ACHN (cell line): ENCODE results near the gene SYNE1.
"Not testable (repeated sequence)": the region's sequence is repeated elsewhere in the genome, so short reads cannot be mapped to it uniquely, and the experiment has no call there.

Experiments used
- DNase-seq: peaks from one replicate; pipeline ENCODE4 v3.0.0-alpha.2; 2015
- in situ Hi-C: cut with HindIII; loops from 2 replicates; pipeline ENCODE4 v1.10.0; 2017; ENCODE audit warnings: low sequenced_read_pairs, low pct_ligation_motif_present, low pct_unique_long_range_greater_than_20kb

SYNE1 gene

DNA sequence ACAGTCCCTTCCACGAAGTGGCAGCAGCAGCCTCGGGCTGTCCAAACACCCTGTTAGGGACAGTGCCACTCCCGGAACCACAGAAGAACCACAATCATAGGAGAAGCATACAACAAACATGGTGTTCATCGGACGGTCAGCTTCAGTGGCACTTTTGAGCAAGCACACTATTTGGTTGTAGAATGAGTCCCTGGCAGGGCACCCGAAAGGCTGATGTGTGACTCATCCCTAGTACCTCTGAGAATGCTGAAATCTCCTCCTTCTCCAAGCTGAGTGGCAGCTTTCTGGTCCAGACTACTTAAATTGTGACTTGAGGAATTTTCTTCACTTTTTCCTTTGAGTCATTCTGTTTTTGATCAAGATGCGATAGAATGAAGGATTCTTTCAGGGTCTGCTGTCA, 547.2 kb downstream of the SYNE1 start:
- in situ Hi-C loops: no loop called here
- no peak for DNase-seq

DNA sequence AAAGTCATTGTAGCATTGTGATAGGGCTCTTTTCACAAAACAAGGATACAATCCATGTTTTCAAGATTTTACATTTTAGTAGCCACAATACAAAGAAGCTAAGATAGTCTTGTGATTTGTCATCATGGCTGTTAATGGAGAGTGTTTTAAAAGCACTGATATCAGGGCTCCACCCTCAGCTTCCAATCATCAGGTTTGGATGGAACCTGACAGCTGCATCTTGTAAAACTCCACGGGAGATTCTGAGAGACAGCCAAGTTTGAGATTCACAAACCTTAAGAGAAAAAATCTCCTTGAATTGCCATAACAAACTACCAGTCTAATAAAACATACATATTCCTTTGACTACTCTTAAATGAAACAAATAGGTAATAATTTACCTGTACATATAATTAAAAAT, 549.5 kb downstream of the SYNE1 start:
- in situ Hi-C loops: no loop called here
- DNase-seq: no peak

- in situ Hi-C loops: no loop called here
These were observed 550.1 kb downstream of the SYNE1 start for GRCh38 chr6:152087096-152087495.

DNA sequence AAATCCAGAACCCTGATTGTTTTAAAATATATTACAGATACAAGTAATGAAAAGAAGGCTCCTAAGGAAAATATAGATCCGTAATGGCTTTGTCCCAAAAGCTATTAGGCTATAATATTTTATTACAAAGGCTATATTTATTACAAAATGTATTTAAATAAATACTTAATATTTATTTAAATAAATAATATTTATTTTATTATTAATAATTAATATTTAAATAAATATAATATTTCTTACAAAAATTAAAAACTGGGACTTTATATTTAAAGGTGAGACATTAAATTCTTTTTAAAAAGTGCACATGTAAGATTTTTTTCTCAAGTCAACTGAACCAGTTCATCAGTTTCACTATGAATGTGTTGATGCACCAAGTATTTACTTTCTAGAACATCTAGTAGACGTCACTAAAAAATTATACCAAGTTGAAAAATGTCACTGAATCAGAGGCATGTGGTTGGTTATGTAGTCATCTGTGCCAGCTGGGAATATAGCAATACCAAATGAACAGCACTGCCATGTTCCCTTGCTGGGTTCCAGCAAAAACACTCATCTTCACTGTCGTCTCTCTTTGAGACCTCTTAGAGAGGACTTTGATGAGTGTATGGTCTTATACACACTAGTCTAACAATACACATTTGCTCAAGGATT, 550.8 kb downstream of the SYNE1 start:
- no peak for DNase-seq
- in situ Hi-C loops: no loop called here

More at GRCh38 chr6:152087096-152087495, 550.1 kb downstream of the SYNE1 start:
- no peak for DNase-seq

- DNase-seq: no peak
- in situ Hi-C loops: no loop called here
These were observed 551.7 kb downstream of the SYNE1 start for GRCh38 chr6:152085451-152085921.

DNA sequence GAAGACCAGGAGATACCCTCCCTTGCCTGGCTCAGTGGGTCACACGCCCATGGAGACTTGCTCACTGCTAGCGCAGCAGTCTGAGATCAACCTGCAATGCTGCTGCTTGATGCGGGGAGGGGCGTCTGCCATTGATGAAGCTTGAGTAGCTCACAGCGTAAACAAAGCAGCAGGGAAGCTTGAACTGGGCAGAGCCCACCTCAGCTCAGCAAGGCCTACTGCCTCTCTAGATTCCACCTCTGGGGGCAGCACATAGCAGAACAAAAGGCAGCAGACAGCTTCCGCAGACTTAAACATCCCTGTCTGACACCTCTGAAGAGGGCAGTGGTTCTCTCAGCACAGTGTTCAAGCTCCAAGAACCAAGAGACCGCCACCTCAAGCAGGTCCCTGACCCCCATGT, 558.4 kb downstream of the SYNE1 start:
- in situ Hi-C loops: no loop called here
- DNase-seq: no peak

- DNase-seq: no peak
- in situ Hi-C loops: no loop called here
These were observed 559.2 kb downstream of the SYNE1 start for GRCh38 chr6:152078001-152078400.

- in situ Hi-C loops, DNase-seq: not testable (repeated sequence)
These were observed 560.9 kb downstream of the SYNE1 start for GRCh38 chr6:152076242-152076641.

GRCh38 chr6:152071843-152072242, 565.3 kb downstream of the SYNE1 start:
- DNase-seq: no peak
- in situ Hi-C loops: no loop called here
